Stimulated activated CD4-positive, alpha-beta T cell treated with anti-CD3 and anti-CD28 coated beads, TNF-alpha, amount 100 ng/mL, for 4 hours (primary cell): ENCODE data around the gene YBEY.

Source experiments
- DNase-seq, 3 experiments: peaks; one replicate each; pipeline ENCODE4 v3.0.0-alpha.2; 2020; ENCODE audit warnings: low read depth in 3 of 3

YBEY gene

DNA sequence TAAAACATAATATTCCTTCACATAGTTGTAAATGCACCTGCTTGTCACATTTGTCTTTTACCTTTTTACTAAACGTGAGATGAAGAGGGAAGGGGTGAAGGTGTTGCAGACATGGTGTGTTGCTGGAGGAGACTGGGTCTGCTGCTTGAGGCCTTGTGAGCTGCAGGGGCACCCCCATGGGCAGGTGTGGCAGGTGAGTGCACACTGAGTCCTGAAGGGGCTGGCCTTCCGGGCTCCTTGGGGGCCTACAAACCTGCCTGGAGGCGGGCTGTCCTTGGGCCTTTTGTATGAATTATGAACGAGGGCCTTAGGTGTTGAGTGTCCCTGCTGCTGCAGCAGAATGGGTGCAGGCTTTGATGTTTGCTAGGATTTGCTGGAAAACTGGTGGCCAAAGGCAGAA lies 41.6 kb downstream of the YBEY start:
- DNase-seq, result no peak

DNA sequence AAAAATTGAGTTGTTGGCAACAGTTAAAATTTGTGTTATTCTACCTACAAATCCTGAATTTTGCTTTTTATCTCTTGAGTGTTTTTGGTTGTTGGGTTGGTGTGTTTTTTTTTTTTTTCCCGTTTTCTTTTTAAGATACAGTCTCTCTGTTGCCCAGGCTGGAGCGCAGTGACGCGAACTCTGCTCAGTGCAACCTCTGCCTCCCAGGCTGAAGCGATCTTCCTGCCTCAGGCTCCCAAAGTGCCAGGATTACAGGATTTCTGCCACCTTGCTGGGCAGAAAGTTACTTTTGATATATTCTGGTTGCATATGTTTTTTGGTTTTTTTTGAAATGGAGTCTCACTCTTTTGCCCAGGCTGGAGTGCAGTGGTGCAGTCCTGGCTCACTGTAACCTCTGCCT lies 42.0 kb downstream of the YBEY start:
- no peak for DNase-seq

DNA sequence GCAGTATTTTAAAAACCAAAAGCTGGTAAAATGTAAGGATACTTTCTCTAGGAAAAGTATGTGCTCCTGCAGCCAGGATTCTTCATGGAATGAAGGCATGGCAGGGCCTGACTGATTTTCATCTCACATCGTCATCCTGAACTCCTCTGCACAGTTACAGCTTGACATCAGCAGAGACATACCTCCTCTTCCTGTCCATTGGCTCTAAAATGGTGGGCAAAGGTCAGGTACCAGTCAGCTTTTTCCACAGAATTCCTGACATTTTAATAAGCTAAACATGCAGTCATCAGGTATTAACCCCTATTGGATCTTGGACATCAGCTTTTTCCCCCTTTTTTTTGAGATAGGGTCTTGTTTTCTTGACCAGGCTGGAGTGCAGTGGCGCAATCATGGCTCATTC lies 43.7 kb downstream of the YBEY start:
- no peak for DNase-seq

GRCh38 chr21:46334351-46335140 lies 48.4 kb downstream of the YBEY start:
- no peak for DNase-seq

- DNase-seq, result no peak
Measured at GRCh38 chr21:46336603-46337002, 50.5 kb downstream of the YBEY start.

DNA sequence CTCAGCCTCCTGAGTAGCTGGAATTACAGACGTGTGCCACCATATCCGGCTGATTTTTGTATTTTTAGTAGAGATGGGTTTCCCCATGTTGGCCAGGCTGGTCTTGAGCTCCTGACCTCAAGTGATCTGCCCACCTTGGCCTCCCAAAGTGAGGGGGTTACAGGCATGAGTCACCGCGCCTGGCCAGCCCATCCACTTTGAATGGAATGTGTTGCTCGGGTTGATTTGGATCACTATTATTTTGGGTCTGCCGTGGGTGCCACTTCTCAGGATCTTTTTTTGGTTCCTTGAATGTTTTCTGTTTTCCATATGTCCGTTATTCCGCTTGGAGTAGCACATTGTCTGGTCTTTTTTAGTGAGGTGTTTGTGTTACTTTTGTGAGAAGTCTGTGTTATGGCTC lies 54.9 kb downstream of the YBEY start:
- no peak for DNase-seq

GRCh38 chr21:46344219-46344915 lies 58.2 kb downstream of the YBEY start:
- DNase-seq, result no peak

DNA sequence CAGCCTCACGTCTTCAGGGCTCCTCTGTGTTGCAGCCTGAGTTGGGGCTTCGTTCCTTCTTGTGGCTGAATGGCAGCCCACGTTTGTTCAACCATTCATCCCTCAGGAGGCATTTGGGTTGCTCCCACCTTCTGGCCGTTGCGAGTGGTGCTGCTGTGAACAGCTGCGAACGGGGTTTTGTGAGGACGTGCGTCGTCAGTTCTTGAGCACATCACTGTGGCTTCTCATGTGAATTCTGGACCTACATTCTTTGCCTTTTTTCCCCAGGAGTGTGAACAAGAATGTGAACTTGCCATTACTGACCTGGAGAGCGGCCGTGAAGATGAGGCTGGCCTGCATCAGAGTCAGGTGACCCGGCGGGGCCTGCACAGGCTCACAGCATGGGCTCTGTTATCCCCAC lies 59.7 kb downstream of the YBEY start:
- no peak for DNase-seq

GRCh38 chr21:46346296-46347202 lies 60.4 kb downstream of the YBEY start:
- no peak for DNase-seq

GRCh38 chr21:46347203-46347550 lies 61.0 kb downstream of the YBEY start:
- no peak for DNase-seq
